ENCODE measurements around the gene PPIF.
"Not testable (repeated sequence)": the region's sequence is repeated elsewhere in the genome, so short reads cannot be mapped to it uniquely, and the experiment has no call there.

PPIF gene

DNA sequence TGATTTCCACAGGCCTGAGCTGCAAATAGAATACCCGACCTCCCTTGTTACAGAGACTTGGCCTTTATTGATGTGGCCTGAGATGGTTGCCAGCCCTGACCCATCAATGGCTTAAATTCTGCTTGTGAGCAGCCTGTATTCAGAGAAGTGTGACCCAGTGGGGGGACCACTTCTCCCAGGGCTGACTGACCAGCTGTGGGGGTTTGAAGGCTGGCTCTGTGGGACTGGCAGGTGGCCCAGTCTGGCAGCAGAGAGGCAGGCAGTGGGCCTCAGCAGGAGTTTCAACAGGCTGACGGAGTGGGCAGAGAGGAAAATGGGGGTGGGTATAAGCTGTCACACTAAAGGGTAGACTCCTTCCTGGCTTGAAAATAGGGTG, 12.2 kb upstream of the PPIF start:
- no peaks in the 10 kb centered on the region for H3K27me3 ChIP-seq
- H3K9me3 ChIP-seq: no peaks in the 10 kb centered on the region
- H3K27ac ChIP-seq: no peak overlapping the region
- TF ChIP-seq, protein P1, sequence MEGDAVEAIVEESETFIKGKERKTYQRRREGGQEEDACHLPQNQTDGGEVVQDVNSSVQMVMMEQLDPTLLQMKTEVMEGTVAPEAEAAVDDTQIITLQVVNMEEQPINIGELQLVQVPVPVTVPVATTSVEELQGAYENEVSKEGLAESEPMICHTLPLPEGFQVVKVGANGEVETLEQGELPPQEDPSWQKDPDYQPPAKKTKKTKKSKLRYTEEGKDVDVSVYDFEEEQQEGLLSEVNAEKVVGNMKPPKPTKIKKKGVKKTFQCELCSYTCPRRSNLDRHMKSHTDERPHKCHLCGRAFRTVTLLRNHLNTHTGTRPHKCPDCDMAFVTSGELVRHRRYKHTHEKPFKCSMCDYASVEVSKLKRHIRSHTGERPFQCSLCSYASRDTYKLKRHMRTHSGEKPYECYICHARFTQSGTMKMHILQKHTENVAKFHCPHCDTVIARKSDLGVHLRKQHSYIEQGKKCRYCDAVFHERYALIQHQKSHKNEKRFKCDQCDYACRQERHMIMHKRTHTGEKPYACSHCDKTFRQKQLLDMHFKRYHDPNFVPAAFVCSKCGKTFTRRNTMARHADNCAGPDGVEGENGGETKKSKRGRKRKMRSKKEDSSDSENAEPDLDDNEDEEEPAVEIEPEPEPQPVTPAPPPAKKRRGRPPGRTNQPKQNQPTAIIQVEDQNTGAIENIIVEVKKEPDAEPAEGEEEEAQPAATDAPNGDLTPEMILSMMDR (IDR thresholded peaks at IDR 0.05): no peak
- peaks cover 10 to 13% of the 10 kb centered on the region in 2 experiments for H3K4me1 ChIP-seq (ENCODE audit: control insufficient read depth in 1 of 2, insufficient read depth in 1 of 2, low read depth in 1 of 2, low read length in 1 of 2)
- no peaks in the 10 kb centered on the region for H3K36me3 ChIP-seq
- no peak overlapping the region for H3K4me3 ChIP-seq (ENCODE audit: low read depth in 1 of 2, low read length in 1 of 2)

DNA sequence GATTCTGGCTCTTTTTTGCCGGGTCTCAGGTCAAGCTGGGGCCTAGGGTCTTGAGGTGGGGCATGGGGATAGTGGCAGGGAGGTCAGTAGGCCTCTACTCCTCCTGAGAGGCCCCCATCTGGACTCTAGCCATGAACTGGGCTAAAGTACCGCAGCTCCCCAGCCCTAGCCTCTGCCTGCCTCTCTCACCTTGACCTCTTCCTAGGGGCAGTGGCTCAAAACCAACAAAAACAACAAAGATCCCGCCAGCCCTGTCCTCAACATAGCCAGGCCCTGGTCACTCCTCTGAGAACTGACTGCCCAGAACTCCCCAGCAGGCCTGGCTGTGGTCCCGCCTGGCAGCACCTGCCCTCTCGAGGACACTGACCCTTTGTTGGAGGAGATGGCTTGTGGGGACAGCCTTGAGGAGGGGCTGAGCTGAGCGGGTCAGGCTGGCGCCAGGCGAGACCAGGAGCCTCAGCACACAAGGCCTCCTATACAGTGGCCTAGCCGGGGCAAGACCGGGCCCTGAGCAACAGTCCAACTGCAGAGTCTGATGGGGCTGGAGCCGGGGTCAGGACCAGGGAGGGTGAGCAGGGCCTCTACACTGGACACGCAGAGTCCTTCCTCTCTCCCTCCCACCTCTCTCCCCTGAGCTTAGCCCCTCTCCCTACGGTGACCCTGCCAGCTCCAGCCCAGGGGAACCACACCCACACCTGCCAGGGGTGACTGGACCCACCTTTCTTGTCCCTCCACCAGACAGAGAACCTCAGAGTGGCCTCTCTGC, 11.6 kb upstream of the PPIF start:
- Histone ChIP-seq H3K27ac (no peak overlapping the region), H3K9me3 (no peaks in the 10 kb centered on the region), H3K4me3 (ENCODE audit: low read depth in 1 of 2, low read length in 1 of 2) (no peak overlapping the region), H3K36me3 (no peaks in the 10 kb centered on the region), H3K27me3 (no peaks in the 10 kb centered on the region), H3K4me1 (ENCODE audit: control insufficient read depth in 1 of 2, insufficient read depth in 1 of 2, low read depth in 1 of 2, low read length in 1 of 2) (peaks cover 10 to 13% of the 10 kb centered on the region in 2 experiments)
- TF ChIP-seq, protein P1 (IDR thresholded peaks at IDR 0.05): no peak

DNA sequence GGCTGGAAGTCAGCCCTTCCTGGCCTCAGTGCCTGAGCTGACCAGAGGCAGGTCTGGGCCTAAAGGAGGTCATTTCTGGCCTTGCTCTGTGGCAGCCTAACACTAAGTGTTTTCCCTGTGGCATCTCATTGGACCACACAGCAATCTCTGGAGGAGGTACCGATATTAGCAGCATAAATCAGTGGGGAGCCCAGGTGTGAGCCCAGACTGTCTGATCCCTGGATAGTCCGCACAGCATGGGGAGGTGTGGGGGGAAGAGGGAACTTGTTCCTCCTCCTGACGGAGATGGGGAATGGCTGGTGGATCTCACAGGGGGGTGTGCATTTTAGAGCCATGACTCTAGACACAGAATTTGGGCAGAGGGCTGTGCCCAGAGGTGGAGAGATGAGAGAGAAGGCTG, 11.0 kb upstream of the PPIF start:
- Histone ChIP-seq H3K4me1 (ENCODE audit: control insufficient read depth in 1 of 2, insufficient read depth in 1 of 2, low read depth in 1 of 2, low read length in 1 of 2) (peaks cover 9% of the 10 kb centered on the region in 2 experiments), H3K27me3 (no peaks in the 10 kb centered on the region), H3K4me3 (ENCODE audit: low read depth in 1 of 2, low read length in 1 of 2) (no peak overlapping the region), H3K36me3 (no peaks in the 10 kb centered on the region), H3K27ac (no peak overlapping the region), H3K9me3 (no peaks in the 10 kb centered on the region)
- TF ChIP-seq, protein P1 (IDR thresholded peaks at IDR 0.05): no peak

DNA sequence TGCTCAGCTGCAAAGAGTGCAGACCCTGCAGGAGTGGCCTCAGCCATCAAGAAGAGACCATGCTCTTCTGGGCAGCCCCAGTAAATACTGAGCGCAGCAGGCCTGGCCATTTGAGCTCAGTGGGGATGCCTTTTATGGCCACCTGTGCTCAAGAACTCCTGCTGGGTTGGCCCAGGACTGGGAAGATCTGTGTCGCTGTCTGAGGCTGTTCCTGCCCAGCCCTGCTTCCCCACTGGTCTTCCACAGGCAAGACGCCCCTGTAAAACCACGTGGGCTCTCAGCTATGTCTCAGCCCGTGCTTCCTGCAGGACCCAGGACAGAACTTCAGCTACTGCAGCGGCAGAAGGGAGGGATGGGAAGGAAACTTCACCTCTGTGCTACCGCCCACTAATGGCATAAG, 10.5 kb upstream of the PPIF start:
- TF ChIP-seq, protein P1 (IDR thresholded peaks at IDR 0.05): no peak
- H3K27me3 ChIP-seq: no peaks in the 10 kb centered on the region

DNA sequence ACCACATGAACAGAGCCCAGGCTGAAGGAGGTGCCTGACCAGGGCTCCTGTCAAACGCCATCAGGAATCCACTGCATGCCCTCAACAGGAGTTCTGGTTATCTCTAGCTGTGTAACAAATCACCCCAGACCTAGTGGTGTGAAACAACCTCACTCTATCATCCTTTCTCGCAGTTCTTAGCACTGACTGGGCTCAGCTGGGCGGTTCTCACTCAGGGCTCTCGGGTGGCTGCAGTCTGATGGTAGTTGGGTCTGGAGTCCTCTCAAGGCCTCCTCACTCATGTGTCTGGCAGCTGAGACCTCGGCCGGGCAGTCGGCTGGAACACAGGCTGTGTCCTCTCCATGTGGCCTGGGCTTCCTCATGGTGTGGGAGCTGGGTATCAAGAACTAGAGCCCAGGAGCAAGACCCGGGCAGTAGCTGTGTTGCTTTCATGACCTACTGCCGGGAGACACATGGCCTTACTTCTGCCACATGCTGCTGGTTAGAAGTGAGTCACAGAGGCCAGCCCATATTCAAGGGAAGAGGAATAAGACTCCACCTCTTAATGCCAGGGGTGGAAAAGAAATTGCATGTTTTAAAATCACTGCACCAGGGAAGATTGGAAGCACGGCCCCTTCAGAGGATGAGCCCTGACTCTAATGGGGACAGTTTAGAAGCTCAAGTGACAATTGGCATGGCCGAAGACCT, 9.3 kb upstream of the PPIF start:
- H3K4me1 ChIP-seq (ENCODE audit: control insufficient read depth in 1 of 2, insufficient read depth in 1 of 2, low read depth in 1 of 2, low read length in 1 of 2): not testable (repeated sequence)

More for the DNA sequence above, 10.5 kb upstream of the PPIF start:
- Histone ChIP-seq H3K27ac (no peak overlapping the region), H3K36me3 (no peaks in the 10 kb centered on the region), H3K4me1 (ENCODE audit: control insufficient read depth in 1 of 2, insufficient read depth in 1 of 2, low read depth in 1 of 2, low read length in 1 of 2) (peaks cover 4 to 5% of the 10 kb centered on the region in 2 experiments), H3K4me3 (ENCODE audit: low read depth in 1 of 2, low read length in 1 of 2) (no peak overlapping the region), H3K9me3 (no peaks in the 10 kb centered on the region)

DNA sequence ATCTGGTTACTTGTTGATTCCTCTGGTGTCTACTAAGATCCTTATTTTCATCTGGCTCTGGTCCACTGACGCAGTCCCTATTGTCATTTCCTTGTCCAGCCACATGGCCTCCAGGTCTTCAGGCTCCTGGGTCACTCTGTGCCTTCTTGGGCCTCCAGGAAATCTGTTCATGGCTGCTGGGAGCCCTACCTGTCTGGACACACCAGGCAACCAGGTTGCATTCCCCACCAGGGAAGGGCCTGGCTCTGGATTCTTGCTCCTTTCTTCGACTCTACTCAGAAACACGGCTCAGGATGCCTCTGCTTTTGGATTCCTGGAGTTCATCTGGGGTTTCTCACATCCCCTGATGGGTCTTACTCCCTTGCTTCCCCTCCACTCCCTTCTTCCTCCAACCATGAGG, 8.0 kb upstream of the PPIF start:
- Histone ChIP-seq H3K4me3 (ENCODE audit: low read depth in 1 of 2, low read length in 1 of 2) (no peak overlapping the region), H3K27me3 (no peaks in the 10 kb centered on the region), H3K36me3 (no peaks in the 10 kb centered on the region), H3K4me1 (ENCODE audit: control insufficient read depth in 1 of 2, insufficient read depth in 1 of 2, low read depth in 1 of 2, low read length in 1 of 2) (no peaks in the 10 kb centered on the region), H3K27ac (no peak overlapping the region), H3K9me3 (no peaks in the 10 kb centered on the region)
- TF ChIP-seq, protein P1 (IDR thresholded peaks at IDR 0.05): no peak

More for the DNA sequence above, 9.3 kb upstream of the PPIF start:
- not testable (repeated sequence) for H3K36me3 ChIP-seq; H3K27me3 ChIP-seq; H3K9me3 ChIP-seq; H3K4me3 ChIP-seq (ENCODE audit: low read depth in 1 of 2, low read length in 1 of 2); H3K27ac ChIP-seq

All from neutrophil (primary cell).